CD4-positive, alpha-beta T cell treated with Interleukin-10 for 1 hour (primary cell): ENCODE measurements around the gene RELL2.
A peak's percentile ranks its signal among the peaks of the same experiment; 100 is the strongest.

ENCODE experiments used
- DNase-seq: peaks from one replicate; pipeline ENCODE4 v3.0.0-alpha.2; 2020

RELL2 gene

GRCh38 chr5:141623186-141623585 is 13.6 kb upstream of the RELL2 start:
- no peak for DNase-seq

- no peak for DNase-seq
Measured at GRCh38 chr5:141623611-141624010, 13.2 kb upstream of the RELL2 start.

- no peak for DNase-seq
Measured at GRCh38 chr5:141628175-141628788, 8.5 kb upstream of the RELL2 start.

DNA sequence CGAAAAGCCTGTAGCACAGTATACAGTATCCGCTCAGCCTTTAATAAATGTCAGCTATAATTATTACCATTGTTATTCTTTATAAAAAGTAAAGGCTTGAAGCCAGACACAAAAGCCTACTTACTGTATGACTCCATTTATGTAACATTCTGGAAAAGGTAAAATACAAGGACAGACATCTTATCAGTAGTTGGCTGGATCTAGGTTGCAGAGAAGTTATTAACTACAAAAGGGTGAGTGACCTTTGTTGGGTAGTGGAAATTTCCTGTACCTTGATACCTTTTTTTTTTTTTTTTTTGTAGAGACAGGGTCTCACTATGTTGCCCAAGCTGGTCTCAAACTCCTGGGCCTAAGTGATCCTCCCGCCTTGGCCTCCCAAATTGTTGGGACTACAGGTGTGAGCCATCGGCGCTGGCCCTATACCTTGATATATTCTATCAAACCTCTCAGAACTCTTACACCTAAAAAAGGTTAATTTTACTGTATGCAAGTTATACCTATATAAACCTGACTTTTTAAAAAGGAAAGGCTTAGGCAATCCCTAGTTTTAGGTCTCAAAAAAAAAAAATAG is 6.1 kb upstream of the RELL2 start:
- no peak for DNase-seq

- no peak for DNase-seq
Measured at GRCh38 chr5:141632650-141633049, 4.1 kb upstream of the RELL2 start.

- DNase-seq: no peak
Measured at GRCh38 chr5:141633871-141634561, 2.8 kb upstream of the RELL2 start.

GRCh38 chr5:141634720-141635119 is 2.1 kb upstream of the RELL2 start:
- DNase-seq: no peak

- no peak for DNase-seq
Measured at GRCh38 chr5:141635646-141636045, 1.2 kb upstream of the RELL2 start.

DNA sequence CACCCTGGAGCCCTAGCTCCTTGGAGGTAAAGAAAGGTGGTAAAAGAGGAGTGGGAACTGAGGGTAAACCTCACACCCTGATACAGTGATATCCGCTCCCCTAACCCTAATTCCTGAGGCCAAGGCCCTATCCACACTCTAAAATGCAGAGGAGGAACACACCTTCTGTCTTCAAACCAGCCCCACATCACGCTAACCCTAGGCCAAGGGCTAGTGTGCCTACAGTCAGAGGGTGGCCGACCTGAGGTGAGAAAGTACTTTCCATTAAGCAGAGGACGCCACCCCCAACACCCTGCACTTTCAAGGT is 738 bp upstream of the RELL2 start:
- DNase-seq: no peak

DNA sequence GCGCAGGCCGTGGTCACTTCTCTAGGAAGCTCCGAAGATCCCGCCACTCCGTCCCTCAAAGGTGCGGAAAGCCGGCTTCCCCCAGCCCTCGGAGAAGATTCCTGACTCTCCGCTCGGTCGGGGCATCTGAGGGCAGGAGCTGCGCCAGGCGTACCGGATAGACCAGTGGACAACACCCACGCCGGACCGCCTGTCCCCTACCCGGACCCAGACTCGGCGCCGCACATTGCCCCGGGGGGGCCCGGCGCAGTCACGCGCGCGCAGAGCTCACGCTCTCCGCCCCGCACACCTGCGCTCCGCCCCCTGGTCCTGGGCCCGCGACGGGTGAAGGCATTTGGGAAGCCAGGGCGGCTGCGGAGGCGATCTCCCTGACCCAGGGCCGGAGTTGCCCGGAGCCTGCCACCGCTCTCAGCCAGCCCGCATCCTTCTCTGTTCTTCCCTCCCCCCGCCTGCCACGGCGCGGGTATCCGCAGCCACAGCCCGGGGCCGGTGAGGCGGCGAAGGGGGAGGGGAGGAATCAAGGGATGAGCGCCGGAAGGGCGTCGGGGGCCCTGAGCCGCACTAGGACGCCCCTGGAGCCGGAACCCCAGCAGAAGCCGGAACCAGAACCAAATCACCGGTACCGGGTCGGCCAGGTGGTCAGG is 448 bp downstream of the RELL2 start:
- peak; percentile 58 for DNase-seq

DNA sequence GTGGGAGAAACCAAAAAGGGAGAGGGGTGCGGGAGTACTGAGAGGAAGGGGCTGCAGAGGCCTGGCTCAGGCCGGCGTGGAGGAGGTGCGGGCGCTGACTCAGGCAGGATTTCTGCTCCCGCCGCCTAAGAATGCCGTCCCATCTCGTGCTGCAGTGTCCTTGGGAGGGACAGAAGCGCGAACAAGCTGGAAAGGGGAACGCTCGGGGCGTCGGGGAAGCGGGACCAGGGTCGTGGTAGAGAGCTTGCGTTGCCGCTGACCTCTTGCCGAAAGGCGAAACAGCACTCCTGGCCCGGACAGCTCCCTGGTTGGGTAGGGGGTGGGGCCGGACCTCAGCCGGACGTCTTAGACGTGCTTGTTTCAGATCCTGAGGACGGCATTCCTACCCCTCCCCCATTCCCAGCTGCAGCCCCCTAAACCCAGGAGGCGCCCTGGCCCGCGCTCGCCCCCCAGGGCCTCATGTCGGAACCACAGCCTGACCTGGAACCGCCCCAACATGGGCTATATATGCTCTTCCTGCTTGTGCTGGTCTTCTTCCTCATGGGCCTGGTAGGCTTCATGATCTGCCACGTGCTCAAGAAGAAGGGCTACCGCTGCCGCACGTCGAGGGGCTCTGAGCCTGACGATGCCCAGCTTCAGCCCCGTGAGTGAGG is 1.1 kb downstream of the RELL2 start:
- DNase-seq: peak; percentile 73

DNA sequence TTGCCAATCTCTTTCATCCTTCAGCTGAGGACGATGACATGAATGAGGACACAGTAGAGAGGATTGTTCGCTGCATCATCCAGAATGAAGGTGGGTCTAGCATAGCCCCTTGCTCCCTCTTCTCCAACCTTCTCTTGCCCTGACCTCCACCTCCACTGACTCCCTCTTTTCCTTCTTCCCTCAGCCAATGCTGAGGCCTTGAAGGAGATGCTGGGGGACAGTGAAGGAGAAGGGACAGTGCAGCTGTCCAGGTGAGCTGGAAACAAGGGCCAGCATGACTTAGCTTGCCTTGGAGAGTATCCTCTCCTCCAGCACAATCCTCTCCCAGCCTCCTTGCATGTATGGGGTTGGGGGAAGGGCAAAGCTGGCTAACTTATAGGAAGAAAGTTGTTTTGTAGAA is 2.0 kb downstream of the RELL2 start:
- DNase-seq: no peak

GRCh38 chr5:141639357-141640050 is 2.7 kb downstream of the RELL2 start:
- DNase-seq: no peak

DNA sequence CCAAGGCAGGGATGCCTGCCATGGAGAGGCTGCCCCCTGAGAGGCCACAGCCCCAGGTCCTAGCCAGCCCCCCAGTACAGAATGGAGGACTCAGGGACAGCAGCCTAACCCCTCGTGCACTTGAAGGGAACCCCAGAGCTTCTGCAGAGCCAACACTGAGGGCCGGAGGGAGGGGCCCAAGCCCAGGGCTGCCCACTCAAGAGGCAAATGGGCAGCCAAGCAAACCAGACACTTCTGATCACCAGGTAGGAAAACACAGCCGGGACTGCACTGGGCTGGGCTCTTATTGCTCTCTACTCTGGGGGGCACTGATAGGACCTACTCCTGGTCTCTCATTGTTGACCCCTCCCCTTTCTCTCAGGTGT is 3.2 kb downstream of the RELL2 start:
- no peak for DNase-seq

GRCh38 chr5:141640698-141641097 is 3.9 kb downstream of the RELL2 start:
- DNase-seq: no peak

GRCh38 chr5:141641634-141642267 is 5.0 kb downstream of the RELL2 start:
- no peak for DNase-seq

- no peak for DNase-seq
Measured at GRCh38 chr5:141646026-141646425, 9.2 kb downstream of the RELL2 start.

DNA sequence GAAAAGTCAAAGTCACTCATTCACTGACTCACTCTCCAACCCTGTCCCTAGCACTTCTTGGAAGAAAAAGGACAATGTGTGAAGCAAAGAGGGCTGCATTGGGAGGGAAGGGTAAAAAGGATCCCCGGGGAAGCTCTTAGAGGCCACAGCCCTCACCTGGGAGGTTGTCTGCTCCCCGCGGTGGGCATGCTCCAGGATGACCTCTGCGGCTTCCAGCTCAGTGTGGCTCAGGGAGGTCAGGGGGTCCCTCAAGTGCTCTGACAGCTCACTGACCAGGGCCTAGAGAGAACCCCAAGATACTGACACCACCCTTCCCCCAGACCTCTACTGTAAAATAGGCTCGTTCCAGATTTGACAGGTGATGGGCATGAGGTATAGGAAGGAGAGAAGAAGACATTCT is 10.4 kb downstream of the RELL2 start:
- DNase-seq: no peak

DNA sequence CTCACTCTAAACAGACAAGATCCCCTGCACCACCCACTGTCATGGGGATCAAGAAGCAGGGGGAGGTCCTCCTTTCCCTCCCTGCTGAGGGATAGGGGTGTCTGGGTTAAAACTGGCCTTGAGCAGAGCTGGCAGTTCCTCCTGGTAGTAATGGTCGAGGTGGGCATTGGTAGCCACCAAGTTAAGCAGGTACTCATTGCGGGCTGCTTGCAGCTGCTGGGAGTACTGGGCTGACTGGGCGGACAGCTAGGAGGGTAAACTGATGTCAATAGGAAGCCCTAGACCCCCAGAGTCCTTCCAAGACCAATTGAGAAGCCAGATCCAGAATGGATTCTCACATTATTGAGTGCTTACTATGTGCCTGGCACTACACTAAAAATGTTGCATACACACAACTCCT is 11.1 kb downstream of the RELL2 start:
- no peak for DNase-seq

- DNase-seq: no peak
Measured at GRCh38 chr5:141649056-141649688, 12.4 kb downstream of the RELL2 start.

DNA sequence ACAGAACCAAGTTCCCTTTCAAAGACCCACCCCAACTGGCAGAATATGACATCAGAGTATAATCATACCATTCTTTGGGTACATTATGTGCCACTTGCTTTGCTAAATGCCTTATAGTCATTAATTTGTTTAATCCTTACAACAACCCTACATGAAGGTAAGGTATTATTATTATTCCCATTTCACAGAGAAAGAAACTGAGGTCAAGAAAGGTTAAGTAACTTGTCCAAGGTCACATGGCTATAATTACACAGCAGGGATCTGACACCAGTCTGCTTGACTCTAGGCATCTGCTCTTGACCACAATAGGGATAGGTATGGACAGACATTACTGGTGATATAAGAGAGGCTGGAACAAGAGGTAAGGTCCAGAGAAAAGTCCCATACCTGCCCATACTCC is 13.2 kb downstream of the RELL2 start:
- no peak for DNase-seq
